ENCODE results near the gene SCARF2.

- no peak for TF ChIP-seq POLR2A (IDR thresholded peaks at IDR 0.05; ENCODE audit: insufficient read depth in 1 of 2, low read depth in 2 of 2, low read length in 2 of 2)
- no peak for TF ChIP-seq TBL1XR1 (IDR thresholded peaks at IDR 0.05; ENCODE audit: borderline replicate concordance, low read length, partially characterized antibody)
- no peak for TF ChIP-seq TRIM24 (CRISPR knock-in tag; IDR thresholded peaks at IDR 0.05)
- no peak for TF ChIP-seq DBP (CRISPR knock-in tag; IDR thresholded peaks at IDR 0.05; ENCODE audit: not compliant biosample characterization)
- no peak for TF ChIP-seq TARDBP (CRISPR knock-in tag; IDR thresholded peaks at IDR 0.05)
- TF ChIP-seq EHMT2 (IDR thresholded peaks at IDR 0.05; ENCODE audit: borderline replicate concordance, low read depth, low read length), result no peak
- TF ChIP-seq CREBL2 (CRISPR knock-in tag; IDR thresholded peaks at IDR 0.05; ENCODE audit: borderline replicate concordance), result no peak
- TF ChIP-seq ZNF282 (IDR thresholded peaks at IDR 0.05; ENCODE audit: partially characterized antibody), result no peak
Observed at GRCh38 chr22:20442485-20443284, 5.1 kb upstream of the SCARF2 start.

All from HepG2 (cell line).